H1 (cell line): Measurements from ENCODE around the gene PRAF2. TPM values are rescaled to one million over a fixed set of nuclear protein-coding genes. Genes with fewer than 3 reads are reported as not detected.

ENCODE experiments used
- CTCF ChIA-PET: fragments of 300-600 bp; sonication (Branson Sonifier 250); formaldehyde crosslinking; loops from one replicate; lab custom pipeline; 2021; ENCODE audit not compliant: partially characterized antibody; lab: Charles Lee
- POLR2A ChIA-PET: fragments of 300-600 bp; sonication (Branson Sonifier 250); formaldehyde crosslinking; loops from one replicate; lab custom pipeline; 2021; ENCODE audit warnings: inconsistent platforms; ENCODE audit not compliant: partially characterized antibody; lab: Charles Lee
- DNase-seq, 2 experiments: peaks; one replicate each; pipeline versions ENCODE4 v3.0.0 to v3.0.0-alpha.2; 2010 to 2022; ENCODE audit warnings: low spot score in 2 of 2, low read depth in 1 of 2, mixed read lengths in 1 of 2
- FAIRE-seq: peaks from 2 replicates; lab custom pipeline; 2011; peaks lifted over from hg19 to GRCh38; lab: Jason Lieb, UNC
- H2AFZ ChIP-seq: 2 replicates; pipeline ENCODE4 v1.8.1; 2012; ENCODE audit warnings: low read length, inconsistent platforms
- H2AK5ac ChIP-seq: 2 replicates; pipeline ENCODE4 v1.6.1; 2013; ENCODE audit warnings: low read depth, low read length
- H2BK120ac ChIP-seq: replicated peaks from 2 replicates; pipeline ENCODE3; 2013; ENCODE audit warnings: low read depth, low read length, inconsistent platforms
- H2BK12ac ChIP-seq: 2 replicates; pipeline ENCODE4 v1.6.1; 2013; ENCODE audit warnings: low read depth, low read length
- H2BK15ac ChIP-seq: 2 replicates; pipeline ENCODE4 v1.6.1; 2013; ENCODE audit warnings: low read length
- H2BK20ac ChIP-seq: 2 replicates; pipeline ENCODE4 v1.6.1; 2013; ENCODE audit warnings: low read length
- H2BK5ac ChIP-seq: 2 replicates; pipeline ENCODE4 v1.6.1; 2013; ENCODE audit warnings: low read depth, low read length
- H3K14ac ChIP-seq: 2 replicates; pipeline ENCODE4 v1.6.1; 2013; ENCODE audit warnings: inconsistent platforms; ENCODE audit not compliant: insufficient read length
- H3K18ac ChIP-seq: 2 replicates; pipeline ENCODE4 v1.6.1; 2013; ENCODE audit warnings: low read length; ENCODE audit errors: extremely low read depth
- H3K23ac ChIP-seq: 2 replicates; pipeline ENCODE4 v1.6.1; 2013; ENCODE audit warnings: inconsistent platforms; ENCODE audit not compliant: insufficient read length
- H3K23me2 ChIP-seq: 2 replicates; pipeline ENCODE4 v1.6.1; 2013; ENCODE audit warnings: low read depth, low read length
- H3K27ac ChIP-seq: 2 replicates; pipeline ENCODE4 v1.6.1; 2011; ENCODE audit warnings: low read depth, low read length, inconsistent platforms
- H3K27me3 ChIP-seq, 4 experiments: replicated peaks in 1 of 4; 1 replicate in 1 of 4; 2 replicates in 3 of 4; pipeline versions ENCODE4 v1.6.1 to v1.8.1; 2011 to 2013; ENCODE audit warnings: low read length in 3 of 4, mild to moderate bottlenecking in 3 of 4, inconsistent platforms in 2 of 4, mixed read lengths in 2 of 4, moderate library complexity in 1 of 4; ENCODE audit not compliant: control insufficient read depth in 3 of 4, insufficient read depth in 3 of 4; ENCODE audit errors: extremely low read depth in 1 of 4
- H3K36me3 ChIP-seq, 4 experiments: 2 replicates each; pipeline versions ENCODE4 v1.6.1 to v1.8.1; 2011 to 2013; ENCODE audit warnings: mild to moderate bottlenecking in 4 of 4, low read length in 3 of 4, moderate library complexity in 2 of 4, control low read depth in 1 of 4, inconsistent platforms in 1 of 4; ENCODE audit not compliant: insufficient read depth in 4 of 4, control insufficient read depth in 2 of 4
- H3K4ac ChIP-seq: replicated peaks from 2 replicates; pipeline ENCODE3; 2013; ENCODE audit warnings: low read length, low read depth, mixed read lengths, inconsistent platforms; ENCODE audit not compliant: insufficient read length
- H3K4me1 ChIP-seq, 4 experiments: replicated peaks in 1 of 4; 1 replicate in 1 of 4; 2 replicates in 3 of 4; pipeline versions ENCODE4 v1.6.1 to v1.8.1; 2011 to 2013; ENCODE audit warnings: low read length in 3 of 4, inconsistent platforms in 2 of 4, mixed read lengths in 1 of 4; ENCODE audit not compliant: insufficient read depth in 4 of 4, control insufficient read depth in 3 of 4
- H3K4me2 ChIP-seq, 2 experiments: 2 replicates each; pipeline versions ENCODE4 v1.6.1 to v1.8.1; 2011 to 2013; ENCODE audit warnings: low read depth in 2 of 2, low read length in 2 of 2, control low read depth in 1 of 2, inconsistent platforms in 1 of 2, mild to moderate bottlenecking in 1 of 2; ENCODE audit not compliant: insufficient read depth in 1 of 2
- H3K4me3 ChIP-seq, 4 experiments: fragments of 200-600, 300-600 bp in 1 of 4; sonication (generic), shearing (Covaris generic), sonication (Bioruptor Twin) in 1 of 4; 2 replicates each; pipeline versions ENCODE4 v1.5.1 to v1.8.1; 2011 to 2016; ENCODE audit warnings: low read length in 4 of 4, low read depth in 3 of 4, control low read depth in 2 of 4, inconsistent platforms in 2 of 4, mild to moderate bottlenecking in 2 of 4, mixed read lengths in 1 of 4, moderate library complexity in 1 of 4; ENCODE audit not compliant: insufficient read depth in 2 of 4; ENCODE audit errors: extremely low read depth in 1 of 4
- H3K56ac ChIP-seq: replicated peaks from 2 replicates; pipeline ENCODE3; 2013; ENCODE audit warnings: low read depth, mild to moderate bottlenecking, mixed read lengths, low read length, inconsistent platforms; ENCODE audit not compliant: insufficient read length
- H3K79me1 ChIP-seq: 2 replicates; pipeline ENCODE4 v1.6.1; 2013; ENCODE audit warnings: low read depth, low read length, control low read depth
- H3K79me2 ChIP-seq, 2 experiments: 2 replicates each; pipeline versions ENCODE4 v1.6.1 to v1.8.1; 2012 to 2013; ENCODE audit warnings: low read length in 2 of 2, mild to moderate bottlenecking in 2 of 2, inconsistent platforms in 1 of 2; ENCODE audit not compliant: insufficient read depth in 2 of 2, control insufficient read depth in 1 of 2
- H3K9ac ChIP-seq, 4 experiments: replicated peaks in 1 of 4; 1 replicate in 1 of 4; 2 replicates in 3 of 4; pipeline versions ENCODE4 v1.6.1 to v1.8.1; 2011 to 2013; ENCODE audit warnings: low read depth in 3 of 4, low read length in 3 of 4, control low read depth in 2 of 4, mild to moderate bottlenecking in 2 of 4, moderate library complexity in 2 of 4, inconsistent platforms in 1 of 4; ENCODE audit errors: extremely low read depth in 1 of 4
- H3K9me3 ChIP-seq, 2 experiments: 2 replicates each; pipeline versions ENCODE4 v1.6.1 to v1.8.1; 2012 to 2013; ENCODE audit warnings: mild to moderate bottlenecking in 2 of 2, moderate library complexity in 2 of 2, control low read depth in 1 of 2, inconsistent platforms in 1 of 2, low read depth in 1 of 2, low read length in 1 of 2, mixed read lengths in 1 of 2; ENCODE audit not compliant: insufficient read depth in 2 of 2
- H4K20me1 ChIP-seq, 2 experiments: replicated peaks in 1 of 2; 2 replicates each; pipeline versions ENCODE3 to v1.8.1; 2011 to 2013; ENCODE audit warnings: inconsistent platforms in 2 of 2, low read length in 2 of 2, mild to moderate bottlenecking in 1 of 2; ENCODE audit not compliant: insufficient read depth in 2 of 2, control insufficient read depth in 1 of 2
- H4K5ac ChIP-seq: 2 replicates; pipeline ENCODE4 v1.6.1; 2013; ENCODE audit warnings: low read length, low read depth, mixed read lengths, inconsistent platforms; ENCODE audit not compliant: insufficient read length
- H4K8ac ChIP-seq: 2 replicates; pipeline ENCODE4 v1.8.0; 2013; ENCODE audit warnings: mild to moderate bottlenecking, moderate library complexity, low read length, inconsistent platforms; ENCODE audit not compliant: insufficient read depth; ENCODE audit errors: extremely low read depth
- H4K91ac ChIP-seq: replicated peaks from 2 replicates; pipeline ENCODE3; 2013; ENCODE audit warnings: low read length, mixed read lengths, inconsistent platforms; ENCODE audit not compliant: insufficient read length
- ASH2L ChIP-seq: fragments of 200-600, 300-600 bp; sonication (generic); IDR thresholded peaks from one replicate; pipeline ENCODE4 v1.7.1; 2017; ENCODE audit warnings: low read length
- CEBPB ChIP-seq: IDR thresholded peaks from 2 replicates; pipeline ENCODE4 v1.6.1; 2012; ENCODE audit warnings: low read depth, low read length
- FOSL1 ChIP-seq: IDR thresholded peaks from 2 replicates; pipeline ENCODE4 v1.6.1; 2011; ENCODE audit warnings: mild to moderate bottlenecking, low read depth, low read length, moderate library complexity; ENCODE audit not compliant: insufficient read depth
- MAFK ChIP-seq: IDR thresholded peaks from 2 replicates; pipeline ENCODE4 v1.6.1; 2012; ENCODE audit warnings: low read depth, mild to moderate bottlenecking, improper control_type of control experiment, low read length
- POLR2A ChIP-seq, 2 experiments: IDR thresholded peaks; 1 replicate in 1 of 2; 2 replicates in 1 of 2; pipeline ENCODE4 v1.6.1; 2011; ENCODE audit warnings: low read depth in 2 of 2, low read length in 2 of 2, mild to moderate bottlenecking in 2 of 2; ENCODE audit errors: control extremely low read depth in 1 of 2
- SIRT6 ChIP-seq: IDR thresholded peaks from one replicate; pipeline ENCODE4 v1.7.1; 2012; ENCODE audit warnings: low read length, inconsistent platforms
- SP2 ChIP-seq: IDR thresholded peaks from 2 replicates; pipeline ENCODE4 v1.6.1; 2012; ENCODE audit warnings: mild to moderate bottlenecking, low read length, inconsistent platforms
- WGBS, 2 experiments: shearing (Covaris generic) in 1 of 2; methylation state at CpG; one replicate each; pipeline versions ENCODE4 v1.1.6 to v1.1.7; 2013 to 2015; ENCODE audit warnings: low lambda C conversion rate in 2 of 2, mixed read lengths in 2 of 2, inconsistent platforms in 1 of 2, low coverage in 1 of 2, missing lambda C conversion rate in 1 of 2; ENCODE audit not compliant: insufficient replicate concordance in 2 of 2, insufficient coverage in 1 of 2, insufficient read length in 1 of 2; ENCODE audit errors: extremely low coverage in 1 of 2, missing lambda C conversion rate in 1 of 2; 5-methylcytosine and 5-hydroxymethylcytosine counted together
- polyA plus RNA-seq, 7 experiments: library from polyadenylated mRNA; depleted of rRNA in 3 of 7; stranded (reverse) in 5 of 7; unstranded in 2 of 7; fragments of >200 nt in 5 of 7; fragments of 200-250 nt in 2 of 7; gene quantifications; 1 replicate in 5 of 7; 2 replicates in 1 of 7; 4 replicates in 1 of 7; pipeline versions ENCODE4 v1.2.1 to v1.2.3, GENCODE V29; 2011 to 2013; ENCODE audit warnings: missing spikeins in 2 of 7, mixed read lengths in 2 of 7
- total RNA-seq: library from RNA; stranded (reverse); fragmentation: NEBNext Ultra II Directional; extraction: Animal tissue kit (Norgen Biotek cat#: 25700); gene quantifications from 2 replicates; pipeline ENCODE4 v1.2.1, GENCODE V29; 2021

PRAF2 gene
- total and polyA plus RNA-seq, 2 of the 8 experiments (the other 6 are each of a cell fraction or from before 2014, with no cell fraction given): 11.3 to 15.4 TPM

DNA sequence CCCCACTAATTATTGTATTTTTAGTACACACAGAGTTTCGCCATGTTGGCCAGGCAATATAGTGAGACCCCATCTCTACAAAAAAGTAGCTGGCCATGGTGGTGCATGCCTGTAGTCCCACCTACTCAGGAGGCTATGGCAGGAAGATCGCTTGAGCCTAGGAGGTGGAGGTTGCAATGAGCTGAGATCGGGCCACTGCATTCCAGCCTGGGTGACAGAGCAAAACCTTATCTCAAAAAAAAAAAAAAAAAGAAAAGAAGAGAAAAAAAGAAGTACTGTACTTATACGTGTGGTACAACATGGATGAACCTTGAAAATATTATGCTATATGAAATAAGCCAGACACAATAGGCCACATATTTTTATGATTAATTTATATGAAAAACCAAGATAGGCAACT is 15.8 kb upstream of the PRAF2 start:
- WGBS, 2 experiments: 75% methylated on average over 1 of the region's 4 CpGs; no CpG with 5 or more reads in 1 of the 2 experiments
- H4K91ac ChIP-seq: no peak overlapping the region
- H2BK15ac ChIP-seq: no peak overlapping the region
- H2BK12ac ChIP-seq: no peak overlapping the region
- H2BK20ac ChIP-seq: no peak overlapping the region
- no peaks in the 10 kb centered on the region for H4K20me1 ChIP-seq
- H3K56ac ChIP-seq: no peak overlapping the region
- H3K27me3 ChIP-seq: no peaks in the 10 kb centered on the region
- H3K14ac ChIP-seq: no peak overlapping the region
- H2BK120ac ChIP-seq: no peak overlapping the region
- POLR2A ChIA-PET: interaction anchor here (1.3 kb wide), 1 partner anchor 8 kb away, joined by 4 read pairs; no protein-coding TSS in a partner anchor
- H4K8ac ChIP-seq: no peak overlapping the region
- H4K5ac ChIP-seq: no peak overlapping the region
- no peaks in the 10 kb centered on the region for H3K79me2 ChIP-seq
- H3K18ac ChIP-seq: no peak overlapping the region
- DNase-seq (no peak), FAIRE-seq (no peak)
- no peaks in the 10 kb centered on the region for H3K36me3 ChIP-seq
- H3K4me1 ChIP-seq: no peaks in the 10 kb centered on the region
- H2AFZ ChIP-seq: no peak overlapping the region
- no peaks in the 10 kb centered on the region for H3K23me2 ChIP-seq
- H3K4ac ChIP-seq: no peak overlapping the region
- H3K4me2 ChIP-seq: no peak overlapping the region
- CTCF ChIA-PET: interaction anchor here (1.2 kb wide), 1 partner anchor 10 kb away, joined by 3 read pairs; the partner anchor contains the start of gene WDR45
- no peak overlapping the region for H3K9ac ChIP-seq
- H3K27ac ChIP-seq: no peak overlapping the region
- no peaks in the 10 kb centered on the region for H3K9me3 ChIP-seq
- H2BK5ac ChIP-seq: no peak overlapping the region
- no peaks in the 10 kb centered on the region for H3K79me1 ChIP-seq
- H3K23ac ChIP-seq: no peak overlapping the region
- no peak overlapping the region for H3K4me3 ChIP-seq
- no peak overlapping the region for H2AK5ac ChIP-seq
- TF ChIP-seq SP2 (no peak), FOSL1 (no peak), MAFK (no peak), SIRT6 (no peak), ASH2L (no peak), CEBPB (no peak), POLR2A (IDR thresholded peaks at IDR 0.05; ENCODE audit: control extremely low read depth in 1 of 2, low read depth in 2 of 2, low read length in 2 of 2) (no peak)
